ENCODE results near the gene SPOCK1.

DNA sequence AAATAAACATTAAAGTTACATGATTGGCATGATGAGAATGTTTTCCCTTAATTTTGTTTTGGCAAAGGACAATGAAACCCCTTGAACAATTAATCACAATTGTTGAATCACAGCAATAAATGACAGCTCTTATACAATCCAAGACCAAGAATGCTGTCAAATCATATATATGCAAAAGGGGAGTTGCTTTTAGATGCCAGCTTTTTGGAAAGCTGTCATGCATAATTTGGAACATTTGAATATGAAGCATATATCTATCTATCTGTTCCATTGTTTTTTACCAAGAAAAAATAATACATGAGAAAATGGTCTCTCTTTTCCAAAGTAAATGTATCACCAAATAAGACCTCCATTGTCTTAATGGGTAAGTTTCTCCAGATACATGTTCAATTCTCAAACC, 44.5 kb downstream of the SPOCK1 start:
- TF ChIP-seq POLR2AphosphoS5 (IDR thresholded peaks at IDR 0.05) = no peak
- TF ChIP-seq, protein P1, sequence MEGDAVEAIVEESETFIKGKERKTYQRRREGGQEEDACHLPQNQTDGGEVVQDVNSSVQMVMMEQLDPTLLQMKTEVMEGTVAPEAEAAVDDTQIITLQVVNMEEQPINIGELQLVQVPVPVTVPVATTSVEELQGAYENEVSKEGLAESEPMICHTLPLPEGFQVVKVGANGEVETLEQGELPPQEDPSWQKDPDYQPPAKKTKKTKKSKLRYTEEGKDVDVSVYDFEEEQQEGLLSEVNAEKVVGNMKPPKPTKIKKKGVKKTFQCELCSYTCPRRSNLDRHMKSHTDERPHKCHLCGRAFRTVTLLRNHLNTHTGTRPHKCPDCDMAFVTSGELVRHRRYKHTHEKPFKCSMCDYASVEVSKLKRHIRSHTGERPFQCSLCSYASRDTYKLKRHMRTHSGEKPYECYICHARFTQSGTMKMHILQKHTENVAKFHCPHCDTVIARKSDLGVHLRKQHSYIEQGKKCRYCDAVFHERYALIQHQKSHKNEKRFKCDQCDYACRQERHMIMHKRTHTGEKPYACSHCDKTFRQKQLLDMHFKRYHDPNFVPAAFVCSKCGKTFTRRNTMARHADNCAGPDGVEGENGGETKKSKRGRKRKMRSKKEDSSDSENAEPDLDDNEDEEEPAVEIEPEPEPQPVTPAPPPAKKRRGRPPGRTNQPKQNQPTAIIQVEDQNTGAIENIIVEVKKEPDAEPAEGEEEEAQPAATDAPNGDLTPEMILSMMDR (IDR thresholded peaks at IDR 0.05) = no peak
- TF ChIP-seq EP300 (IDR thresholded peaks at IDR 0.05) = no peak

Measured in stomach (tissue), 4 donors.